ENCODE measurements around the gene ATP8A2.
"Not testable (repeated sequence)": the region's sequence is repeated elsewhere in the genome, so short reads cannot be mapped to it uniquely, and the experiment has no call there.

Gene ATP8A2

DNA sequence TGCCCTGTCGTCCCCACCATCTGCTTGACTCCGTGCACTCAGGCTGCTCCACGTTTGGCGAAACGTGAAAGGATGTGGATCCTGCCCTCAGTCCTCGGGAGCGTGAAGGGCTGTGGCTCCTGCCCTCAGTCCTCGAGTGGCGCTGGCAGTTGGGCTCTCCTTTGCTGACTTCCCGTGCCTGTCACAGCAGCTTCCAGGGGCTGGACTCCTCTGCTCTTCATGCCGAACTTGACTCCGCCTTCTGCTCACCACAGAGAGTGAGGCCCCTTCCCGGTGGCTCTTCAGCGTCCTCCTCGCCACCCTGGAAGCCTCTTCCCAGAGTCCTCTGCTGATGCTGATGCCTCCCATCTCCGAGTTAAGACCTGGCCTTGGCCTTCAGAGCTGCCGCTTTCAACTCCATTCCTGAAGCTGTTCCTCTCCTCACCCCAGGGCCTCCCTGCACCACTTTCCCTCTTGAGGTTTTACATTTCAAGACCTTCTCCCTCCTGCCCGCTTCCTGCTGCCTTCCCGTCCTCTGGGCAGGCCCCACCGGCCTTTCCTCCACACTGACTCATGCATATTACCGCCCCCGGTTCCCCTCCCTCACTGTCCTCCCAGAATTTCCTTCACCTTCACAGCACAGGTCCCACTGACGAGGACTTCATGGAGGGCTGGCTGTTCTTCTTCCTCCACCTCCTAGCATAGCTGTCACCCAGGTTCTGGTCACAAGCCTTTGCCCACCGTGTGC is 568.4 kb downstream of the ATP8A2 start:
- no peak for DNase-seq

DNA sequence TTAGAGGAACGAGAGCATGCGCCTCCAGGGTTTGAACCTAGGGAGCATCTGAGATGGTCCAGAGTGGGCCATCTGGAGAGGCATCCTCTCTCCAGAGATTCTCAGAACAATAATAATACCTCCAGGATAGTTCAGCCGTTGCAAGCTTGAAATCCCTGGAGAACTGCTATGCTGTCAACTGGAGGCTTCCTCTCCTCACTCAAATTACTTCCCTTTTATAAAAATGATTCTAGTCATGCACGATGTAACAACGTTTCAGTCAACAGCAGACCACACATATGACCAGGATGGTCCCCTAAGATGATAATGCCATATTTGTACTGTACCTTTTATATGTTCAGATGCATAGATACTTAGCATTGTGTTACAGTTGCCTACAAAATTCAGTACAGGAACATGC is 571.3 kb downstream of the ATP8A2 start:
- DNase-seq = no peak

DNA sequence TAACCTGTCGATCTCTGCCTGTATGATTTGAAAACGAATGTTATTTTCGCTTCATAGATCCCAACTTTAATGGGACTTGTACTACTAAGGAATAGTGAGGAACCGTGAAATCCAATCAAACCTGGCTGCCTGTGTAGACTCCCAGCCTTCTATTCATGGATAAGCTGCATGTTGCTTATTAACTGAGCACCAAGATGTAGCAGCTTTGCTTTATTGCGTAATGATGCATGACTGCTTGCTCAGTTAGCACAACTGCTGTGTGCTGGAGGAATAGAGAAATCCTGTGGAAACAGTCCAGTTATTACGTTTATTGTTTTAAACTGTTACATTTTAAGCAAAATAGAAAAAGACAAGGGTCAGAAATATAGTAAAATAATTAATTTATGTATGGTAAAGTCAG is 571.9 kb downstream of the ATP8A2 start:
- no peak for DNase-seq

DNA sequence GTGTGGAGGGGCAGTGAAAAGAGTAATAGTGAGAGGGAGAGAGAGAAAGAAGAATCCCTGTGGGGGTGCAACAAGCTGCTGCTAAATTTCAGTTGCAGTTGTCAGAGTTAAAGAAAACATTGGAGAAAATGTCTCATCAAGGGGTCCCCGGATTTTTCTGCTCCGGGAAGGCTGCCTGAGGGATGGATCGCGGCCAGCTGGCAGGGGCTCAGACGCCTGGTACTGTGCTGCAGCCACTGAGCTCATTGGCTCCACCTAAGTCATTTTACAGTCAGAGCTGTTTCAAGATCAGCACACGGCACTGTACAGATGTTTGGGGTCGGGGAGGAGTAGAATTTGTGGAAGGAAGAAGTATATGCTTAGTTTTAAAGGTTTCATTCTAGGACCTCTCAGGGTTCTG is 573.8 kb downstream of the ATP8A2 start:
- DNase-seq = no peak

DNA sequence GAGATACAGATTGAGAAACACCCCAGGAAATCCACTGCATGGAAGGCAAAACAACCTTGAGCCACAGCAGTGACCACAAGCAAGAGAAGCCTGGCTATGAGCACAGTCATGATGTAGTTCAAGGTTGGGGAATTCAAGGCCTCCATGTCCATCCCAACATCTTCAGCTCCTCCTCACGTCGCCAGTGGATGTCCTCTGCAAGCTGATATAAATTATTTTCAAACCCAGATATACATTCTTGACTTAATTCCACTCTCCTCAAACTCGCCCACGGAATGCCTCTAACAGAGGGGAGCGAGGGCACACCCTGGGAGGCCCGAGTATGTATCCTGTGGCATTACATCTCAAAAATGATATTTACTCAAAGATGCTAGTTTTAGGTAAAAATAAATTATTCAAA is 574.5 kb downstream of the ATP8A2 start:
- DNase-seq = no peak

DNA sequence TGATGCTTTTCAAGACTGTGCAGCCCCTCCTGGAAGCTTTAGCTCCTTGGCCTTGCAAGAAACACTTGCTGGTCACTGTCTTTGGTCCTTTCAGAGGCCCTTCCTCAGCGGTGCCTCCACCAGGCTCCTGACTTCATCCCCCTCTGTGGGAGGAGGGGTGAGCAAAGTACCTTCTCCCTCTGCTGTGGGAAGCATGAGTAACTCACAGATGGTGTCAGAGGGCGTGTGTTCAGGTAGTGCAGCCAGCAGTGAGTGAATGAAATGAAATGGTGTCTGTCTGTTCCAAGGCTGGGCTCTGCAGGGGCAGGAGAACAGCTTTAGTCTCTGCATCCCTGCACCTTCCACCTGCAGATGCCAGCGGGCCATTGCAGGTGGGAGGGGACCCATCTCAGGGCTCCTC is 577.1 kb downstream of the ATP8A2 start:
- DNase-seq = no peak

DNA sequence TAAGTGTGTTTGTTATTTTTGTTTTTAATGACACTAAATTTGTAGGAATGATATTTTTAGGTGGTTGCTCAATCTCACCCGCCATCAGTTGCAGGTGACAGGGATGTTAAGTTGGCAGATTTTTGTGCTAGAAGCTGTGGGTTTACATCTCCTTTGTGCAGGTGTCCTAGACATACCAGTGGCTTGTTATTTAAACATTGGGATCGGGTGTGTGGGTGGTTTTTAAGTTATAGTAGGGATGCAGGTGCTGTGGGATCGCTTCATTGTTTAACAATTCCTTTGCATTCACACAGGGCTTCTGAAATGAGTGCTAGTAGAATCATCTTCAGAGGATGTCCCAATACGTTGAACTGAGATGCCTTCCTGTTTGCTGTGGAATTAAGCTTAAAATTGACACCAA is 580.1 kb downstream of the ATP8A2 start:
- no peak for DNase-seq

DNA sequence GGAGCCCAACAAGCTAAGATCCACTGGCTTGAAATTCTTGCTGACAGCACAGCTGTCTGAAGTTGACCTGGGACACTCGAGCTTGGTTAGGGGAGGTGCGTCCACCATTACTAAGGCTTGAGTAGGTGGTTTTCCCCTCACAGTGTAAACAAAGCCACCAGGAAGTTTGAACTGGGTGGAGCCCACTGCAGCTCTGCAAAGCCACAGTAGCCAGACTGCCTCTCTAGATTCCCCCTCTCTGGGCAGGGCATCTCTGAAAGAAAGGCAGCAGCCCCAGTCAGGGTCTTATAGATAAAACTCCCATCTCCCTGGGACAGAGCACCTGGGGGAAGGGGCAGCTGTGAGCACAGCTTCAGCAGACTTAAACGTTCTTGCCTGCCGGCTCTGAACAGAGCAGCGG is 582.3 kb downstream of the ATP8A2 start:
- DNase-seq = not testable (repeated sequence)

DNA sequence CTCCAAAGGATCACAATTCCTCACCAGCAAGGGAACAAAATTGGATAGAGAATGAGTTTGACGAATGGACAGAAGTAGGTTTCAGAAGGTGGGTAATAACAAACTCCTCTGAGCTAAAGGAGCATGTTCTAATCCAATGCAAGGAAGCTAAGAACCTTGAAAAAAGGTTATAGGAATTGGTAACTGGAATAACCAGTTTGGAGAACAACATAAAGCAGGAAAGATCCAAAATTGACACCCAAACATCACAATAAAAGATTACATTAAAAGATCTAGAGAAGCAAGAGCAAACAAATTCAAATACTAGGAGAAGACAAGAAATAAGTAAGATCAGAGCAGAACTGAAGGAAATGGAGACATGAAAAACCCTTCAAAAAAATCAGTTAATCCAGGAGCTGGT is 583.2 kb downstream of the ATP8A2 start:
- not testable (repeated sequence) for DNase-seq

DNA sequence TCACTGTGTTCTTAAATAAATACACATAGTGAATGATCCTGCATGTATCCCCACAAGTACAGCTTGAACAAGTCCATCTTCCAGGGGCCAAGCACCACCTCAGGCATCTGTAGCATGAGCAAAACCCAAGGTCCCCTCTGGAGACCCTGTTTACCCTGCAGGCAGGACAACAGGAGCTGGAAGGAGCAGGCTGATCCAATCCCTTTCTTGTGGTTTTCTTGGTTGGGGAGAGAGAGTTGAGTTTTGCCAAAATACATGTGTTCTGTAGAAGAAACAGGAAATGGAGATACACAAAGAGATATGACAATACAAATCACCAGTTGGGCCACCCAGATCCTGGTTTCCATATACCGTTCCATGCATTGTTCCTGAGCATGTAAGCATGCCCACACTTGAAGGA is 587.2 kb downstream of the ATP8A2 start:
- DNase-seq = no peak

DNA sequence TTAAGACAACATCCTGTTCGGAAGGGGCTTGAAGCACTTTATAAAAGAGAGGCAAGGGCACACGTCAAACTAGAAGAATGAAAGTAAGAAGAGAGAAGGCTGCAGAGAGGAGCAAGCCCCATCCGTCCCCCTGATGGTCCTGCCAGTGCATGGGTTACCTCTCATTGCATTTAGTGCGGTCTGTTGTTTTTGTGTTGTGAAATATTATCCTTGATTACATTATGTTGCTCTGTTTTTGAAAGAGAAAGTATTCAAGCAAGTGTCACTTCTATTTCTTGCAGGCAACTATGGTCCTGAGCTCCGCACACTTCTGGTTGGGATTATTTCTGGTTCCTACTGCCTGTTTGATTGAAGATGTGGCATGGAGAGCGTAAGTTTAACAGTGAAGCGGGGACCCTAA is 589.5 kb downstream of the ATP8A2 start:
- DNase-seq = no peak

DNA sequence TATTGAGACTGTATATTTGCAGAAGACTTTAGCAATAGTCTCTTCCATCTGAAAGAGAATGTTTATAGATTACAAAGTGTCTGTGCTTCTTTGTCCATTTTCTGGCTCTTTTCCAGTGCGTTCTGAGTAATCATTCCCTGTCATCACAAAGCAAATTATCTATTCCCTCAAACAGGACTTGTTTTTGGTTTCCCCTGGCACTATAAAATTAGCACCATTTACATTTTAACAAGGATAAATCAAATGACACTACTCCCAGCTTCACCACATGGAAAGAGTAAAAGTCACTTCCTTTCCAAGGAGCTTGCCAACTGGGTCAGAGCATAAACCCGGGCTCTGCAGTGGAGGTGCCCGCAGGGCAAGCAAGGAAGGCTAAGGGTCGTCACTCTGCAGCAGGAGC is 591.9 kb downstream of the ATP8A2 start:
- no peak for DNase-seq

DNA sequence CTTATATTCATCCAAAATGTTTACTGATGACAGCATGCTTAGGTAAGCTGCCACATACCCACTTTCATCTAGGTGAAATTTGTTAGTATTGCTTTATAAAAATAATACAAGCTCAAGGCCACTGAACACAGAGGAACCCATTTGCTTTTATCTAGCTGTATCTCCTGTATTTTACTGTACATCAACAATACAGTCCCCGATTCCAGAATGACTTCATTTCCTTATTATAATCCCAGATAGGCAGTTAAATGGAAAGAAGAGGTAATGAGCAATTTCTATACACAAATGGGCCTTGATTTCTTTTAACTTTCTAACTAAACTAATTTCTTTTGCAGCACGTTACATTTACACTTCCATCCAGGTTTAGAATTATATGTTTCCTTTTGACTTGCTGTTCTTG is 593.8 kb downstream of the ATP8A2 start:
- DNase-seq = no peak

DNA sequence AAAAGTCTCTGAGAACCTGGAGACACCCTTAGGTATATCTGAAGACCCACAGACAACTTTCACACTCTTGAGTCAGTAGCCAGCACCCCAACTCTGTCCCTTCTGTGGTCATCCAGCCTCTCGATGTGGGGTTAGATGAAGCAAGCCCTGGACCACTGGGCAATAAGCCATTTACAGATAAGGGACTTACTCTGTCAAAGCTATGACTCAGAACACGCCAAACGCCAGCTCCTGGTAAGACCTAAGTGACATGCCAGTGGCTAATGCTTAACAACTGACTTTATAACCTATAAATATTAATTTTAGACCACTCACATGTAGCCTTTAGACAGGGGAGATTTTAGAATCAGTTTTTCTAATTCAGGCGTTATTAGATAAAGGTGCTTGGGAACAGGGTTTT is 594.3 kb downstream of the ATP8A2 start:
- no peak for DNase-seq

DNA sequence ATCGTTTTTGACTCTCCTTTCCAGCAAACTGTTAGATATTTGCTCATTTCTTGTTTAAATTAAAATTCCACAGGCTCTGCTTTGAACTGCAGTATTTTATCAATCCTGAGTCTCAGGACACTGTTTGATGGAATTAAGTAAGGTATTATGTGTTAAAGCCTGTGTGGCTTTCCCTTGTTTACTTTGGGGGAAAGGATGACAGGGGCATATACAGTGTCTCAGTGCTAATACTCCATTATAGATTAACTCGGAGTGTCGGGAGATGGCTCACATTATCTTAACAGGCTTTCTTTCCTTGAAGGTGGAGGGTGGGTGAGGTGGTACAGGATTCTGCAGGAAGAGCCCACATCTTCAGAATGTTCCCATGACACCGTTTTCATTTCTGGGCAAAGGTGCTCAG is 595.4 kb downstream of the ATP8A2 start:
- DNase-seq = no peak

DNA sequence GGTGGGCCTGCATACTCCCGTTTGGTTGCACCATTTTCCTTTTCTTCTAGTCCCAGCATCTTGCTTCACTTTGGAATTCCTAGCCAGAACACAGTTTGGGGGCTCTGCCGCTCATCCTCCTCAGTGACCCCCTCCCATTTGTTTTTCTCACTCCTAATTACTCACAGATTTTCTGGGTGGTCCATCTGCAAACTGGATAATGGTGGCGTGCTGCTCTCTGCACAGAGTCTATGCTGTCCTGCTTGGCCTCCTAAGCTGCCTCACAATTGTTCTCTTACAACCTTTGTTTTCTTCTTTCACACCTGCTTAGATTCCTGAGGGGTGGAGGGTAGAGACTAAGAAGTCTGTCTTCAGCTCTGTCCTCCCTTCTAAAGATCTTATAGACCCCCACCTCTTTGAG is 599.3 kb downstream of the ATP8A2 start:
- DNase-seq = no peak

DNA sequence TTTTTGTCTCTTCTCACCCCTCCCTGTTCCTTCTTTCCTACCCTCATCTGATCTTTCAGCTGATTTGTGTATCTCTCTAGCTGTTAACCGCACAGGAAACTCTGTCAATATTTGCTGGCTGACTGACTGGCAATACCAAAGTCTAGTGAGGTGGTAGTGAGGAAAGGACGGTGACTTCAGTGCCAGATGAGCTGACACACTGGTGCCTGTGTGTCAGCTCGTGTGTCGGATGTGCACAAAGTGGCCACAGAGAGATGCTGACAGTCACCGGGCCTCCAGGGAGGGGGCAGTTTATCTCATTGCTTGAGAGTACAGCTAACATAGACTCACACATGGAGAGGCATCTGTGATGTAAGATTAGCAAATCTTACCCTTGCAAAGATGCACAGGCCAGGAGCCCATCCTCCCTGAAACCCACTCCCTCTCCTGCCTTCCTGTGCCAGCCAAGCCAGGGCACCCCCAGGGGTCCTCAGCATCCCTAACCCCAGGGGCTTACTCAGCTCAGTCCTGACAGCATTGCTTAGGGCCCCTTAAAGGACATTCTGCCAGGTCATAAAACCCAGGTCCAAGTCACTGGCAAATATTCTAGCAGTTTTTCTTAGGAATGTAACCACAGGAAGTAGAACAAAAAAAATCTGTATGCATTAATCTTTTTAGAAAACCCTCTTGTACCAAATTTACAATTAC is 599.8 kb downstream of the ATP8A2 start:
- peak; percentile 68 for DNase-seq

DNA sequence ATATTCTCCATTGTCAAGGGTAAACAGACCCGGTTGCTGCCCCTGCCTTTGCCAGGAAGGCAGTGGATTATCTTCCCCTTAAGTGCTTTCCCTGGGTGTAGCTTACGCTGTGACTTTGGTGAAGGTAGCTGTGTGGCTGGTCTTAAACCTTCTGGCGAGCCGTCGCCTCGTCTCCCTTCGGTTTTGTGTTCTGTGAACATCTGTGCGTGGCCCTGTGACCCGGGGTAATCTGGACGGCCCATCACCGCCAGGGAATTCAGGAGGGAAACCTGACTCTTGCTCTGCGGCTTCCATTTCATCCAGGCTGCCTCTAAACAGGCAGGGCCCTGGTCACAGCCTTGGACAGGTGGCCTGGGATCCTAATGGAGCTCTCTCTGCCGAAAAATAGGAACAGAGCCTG is 601.3 kb downstream of the ATP8A2 start:
- DNase-seq = no peak

DNA sequence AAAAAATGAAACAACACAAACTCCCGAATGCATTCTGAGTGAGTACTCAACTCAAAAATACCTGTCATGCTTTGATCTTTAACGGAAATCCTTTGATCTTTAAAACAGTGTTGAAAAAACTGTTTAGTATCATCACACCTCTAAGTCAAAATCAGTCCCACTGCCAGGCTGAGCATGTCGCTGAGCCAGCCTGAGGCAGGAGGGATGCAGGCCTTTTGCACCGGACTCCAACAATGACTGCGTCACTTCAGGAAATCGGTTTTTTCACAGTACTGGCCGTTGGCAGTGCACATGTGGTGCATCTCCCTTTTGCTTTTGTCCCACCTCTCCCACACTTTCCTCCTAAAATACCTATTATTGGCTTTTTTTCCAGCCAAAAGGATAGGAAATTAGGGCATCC is 601.8 kb downstream of the ATP8A2 start:
- DNase-seq = peak; percentile 44

DNA sequence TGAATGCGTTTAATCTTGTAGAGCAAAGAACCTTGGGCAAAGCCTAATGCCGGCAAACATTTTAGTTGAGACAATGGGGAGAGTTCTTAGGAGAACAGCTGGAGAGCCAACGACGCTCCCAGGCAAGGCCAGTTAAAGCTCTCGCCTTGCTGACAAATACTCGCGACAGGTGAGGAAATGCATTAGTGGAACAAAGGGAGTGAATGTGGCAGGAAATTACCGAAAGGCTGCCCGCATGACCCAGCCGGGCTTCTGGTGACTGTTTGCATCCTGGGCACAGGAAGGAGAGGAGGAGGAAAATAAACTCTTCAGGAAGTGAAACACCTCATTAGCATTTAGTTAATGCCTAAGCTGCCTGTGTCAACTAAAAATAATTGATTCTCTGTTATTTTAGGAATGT is 605.4 kb downstream of the ATP8A2 start:
- DNase-seq = no peak

DNA sequence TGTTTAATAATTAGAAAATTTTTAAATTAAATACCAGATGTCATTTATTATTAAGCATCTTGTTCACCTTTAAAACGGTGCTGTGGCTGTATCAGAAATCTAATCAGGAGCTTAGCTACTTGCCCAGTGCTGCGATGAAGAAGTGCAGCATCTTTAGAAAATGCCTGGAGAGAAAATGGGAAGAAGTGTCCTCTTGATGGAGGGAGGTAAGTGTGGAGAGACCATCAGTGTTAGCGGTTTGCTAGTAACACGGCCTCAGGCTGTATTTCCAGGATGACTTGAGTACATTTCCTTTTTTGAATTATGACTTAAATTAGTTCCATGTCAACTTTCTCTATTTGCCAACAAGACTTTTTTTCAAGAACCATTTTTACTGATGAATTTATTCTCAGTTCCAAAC is 605.9 kb downstream of the ATP8A2 start:
- no peak for DNase-seq

DNA sequence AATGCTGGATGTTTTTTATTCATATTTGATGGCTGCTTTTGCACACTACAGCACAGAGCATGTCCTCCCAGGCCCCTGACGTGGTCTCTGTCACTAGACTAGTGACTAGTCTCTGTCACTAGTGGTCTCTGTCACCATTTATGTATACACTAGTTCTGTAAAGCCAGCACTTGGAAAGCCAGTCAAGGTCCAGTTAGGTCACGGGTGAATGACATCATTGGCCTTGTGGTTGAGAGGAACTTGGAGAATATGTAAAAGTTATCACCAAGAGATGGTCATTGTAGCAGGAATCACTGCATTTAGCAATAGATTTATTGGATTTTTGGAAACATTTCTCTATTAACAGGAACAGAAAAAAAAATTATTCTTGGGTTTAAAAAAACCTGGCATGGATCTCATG is 607.2 kb downstream of the ATP8A2 start:
- DNase-seq = no peak

DNA sequence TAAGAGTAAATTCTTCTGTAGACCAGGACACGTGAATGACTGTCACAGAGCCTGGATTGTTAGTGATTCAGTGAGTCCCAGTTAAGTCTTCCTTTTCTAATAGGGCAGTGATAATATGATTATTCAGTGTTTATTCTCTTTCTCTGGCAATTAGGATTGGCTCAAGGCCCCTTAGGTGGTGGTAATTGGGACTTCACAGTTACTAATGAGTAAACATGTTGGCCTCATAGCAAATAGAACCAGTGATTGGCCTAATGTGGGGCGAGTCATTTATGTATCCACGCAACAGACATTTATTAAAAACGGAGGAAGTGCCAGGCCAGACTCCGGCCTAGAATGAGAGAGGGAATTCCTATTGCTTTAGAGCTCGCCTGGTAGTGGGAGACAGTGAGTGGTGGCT is 607.6 kb downstream of the ATP8A2 start:
- no peak for DNase-seq

DNA sequence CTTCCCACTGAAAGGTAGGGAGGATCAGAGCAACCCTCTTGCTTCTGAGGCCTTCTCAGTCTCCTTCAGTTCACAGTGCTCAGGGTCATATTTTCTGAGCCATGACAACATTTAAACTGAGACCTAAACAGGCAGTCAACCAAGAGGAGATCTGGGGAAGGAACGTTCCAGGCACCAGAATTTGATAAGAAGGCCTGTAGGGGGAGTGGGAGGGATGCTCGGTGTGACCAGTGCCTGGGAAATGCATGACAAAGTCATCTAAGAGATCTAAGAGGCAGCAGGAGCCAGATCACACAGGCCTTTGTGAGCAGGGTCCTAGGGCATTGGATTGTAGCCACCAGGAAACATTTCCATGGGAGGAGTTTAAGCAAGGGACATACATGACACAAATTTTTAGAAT is 608.5 kb downstream of the ATP8A2 start:
- DNase-seq = no peak

DNA sequence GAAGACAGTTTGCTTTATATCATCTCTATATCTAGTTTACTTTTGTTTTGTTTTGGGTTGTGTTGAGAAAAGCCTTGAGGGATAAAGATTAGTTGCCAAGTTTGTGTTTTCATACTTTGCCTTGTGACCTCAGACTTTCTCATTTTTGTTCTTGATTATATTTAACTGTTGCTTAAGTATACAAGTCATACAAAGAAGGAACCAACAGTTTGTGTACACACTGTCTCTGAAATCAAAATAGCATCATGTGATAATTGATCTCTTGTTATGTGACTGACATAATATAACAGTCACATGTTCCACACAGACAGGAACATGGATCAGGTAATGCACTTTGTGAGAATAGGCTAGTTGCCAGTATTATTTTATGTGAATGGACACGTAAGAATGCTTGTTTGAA is 609.3 kb downstream of the ATP8A2 start:
- no peak for DNase-seq

All from CD4-positive, alpha-beta T cell treated with Interleukin-4 for 4 hours (primary cell).